Tibial nerve (tissue), 4 donors: ENCODE results near the gene COPE. TPM values are rescaled to one million over a fixed set of nuclear protein-coding genes. Genes with fewer than 3 reads are reported as not detected.

Experiments used
- DNase-seq, 2 donors: peaks; one replicate each; pipeline ENCODE4 v3.0.0-alpha.2; 2019; ENCODE audit warnings: low spot score in 2 of 2
- H3K27ac ChIP-seq, 4 donors: fragments of 200-600 bp; sonication (generic) in 3 of 4; one replicate each; pipeline ENCODE4 v1.5.1; 2017 to 2019; ENCODE audit warnings: mild to moderate bottlenecking in 1 of 4
- H3K27me3 ChIP-seq, 2 donors: fragments of 200-600 bp; sonication (generic) in 1 of 2; one replicate each; pipeline versions ENCODE4 v1.5.1 to v1.6.0; 2017 to 2019
- H3K36me3 ChIP-seq, 3 donors: fragments of 200-600 bp; sonication (generic); one replicate each; pipeline ENCODE4 v1.5.1; 2018 to 2019
- H3K4me1 ChIP-seq, 4 donors: fragments of 200-600 bp; sonication (generic) in 3 of 4; one replicate each; pipeline ENCODE4 v1.5.1; 2017 to 2019
- H3K4me3 ChIP-seq, 4 donors: fragments of 200-600 bp; sonication (generic) in 3 of 4; one replicate each; pipeline ENCODE4 v1.5.1; 2017 to 2019; ENCODE audit warnings: mild to moderate bottlenecking in 1 of 4, moderate library complexity in 1 of 4
- H3K9me3 ChIP-seq, 4 donors: fragments of 200-600 bp; sonication (generic) in 3 of 4; one replicate each; pipeline ENCODE4 v1.5.1; 2017 to 2019
- EP300 ChIP-seq, 2 donors: sonication (generic); formaldehyde crosslinking; IDR thresholded peaks; one replicate each; pipeline ENCODE4 v1.6.1; 2017; ENCODE audit warnings: antibody characterized with exemption in 2 of 2, mild to moderate bottlenecking in 1 of 2
- POLR2A ChIP-seq, 2 donors: fragments of 450-650 bp; IDR thresholded peaks; one replicate each; pipeline ENCODE4 v1.6.1; 2017; ENCODE audit warnings: antibody characterized with exemption in 2 of 2, mild to moderate bottlenecking in 2 of 2, moderate library complexity in 2 of 2
- WGBS, 2 donors: methylation state at CpG; one replicate each; pipeline ENCODE4 v1.1.5; 2018; 5-methylcytosine and 5-hydroxymethylcytosine counted together
- total RNA-seq, 4 donors: library from RNA; depleted of rRNA; stranded (reverse); fragments of >200 nt; gene quantifications; one replicate each; pipeline ENCODE4 v1.1.0, GENCODE V29; 2016
- TF ChIP-seq, protein P1 (sequence below), 5 experiments: fragments of 200-600 bp in 3 of 5; fragments of 450-650 bp in 2 of 5; sonication (generic) in 3 of 5; IDR thresholded peaks; one replicate each; pipeline ENCODE4 v1.5.1; 2016 to 2019; ENCODE audit warnings: antibody characterized with exemption in 5 of 5, mild to moderate bottlenecking in 3 of 5, moderate library complexity in 2 of 5

Gene COPE
- total RNA-seq, 4 donors from 2014 or later: 151 to 266 (median 183) TPM

- H3K27me3 ChIP-seq: no peaks in the 10 kb centered on the region
- H3K36me3 ChIP-seq: peaks cover 0 to 57% (median 38%) of the 10 kb centered on the region in 3 donors
- WGBS, 2 donors: 56 to 60% methylated on average over 16 of the region's 16 CpGs
- TF ChIP-seq POLR2A (IDR thresholded peaks at IDR 0.05) (no peak), EP300 (IDR thresholded peaks at IDR 0.05) (no peak)
- TF ChIP-seq, protein P1, sequence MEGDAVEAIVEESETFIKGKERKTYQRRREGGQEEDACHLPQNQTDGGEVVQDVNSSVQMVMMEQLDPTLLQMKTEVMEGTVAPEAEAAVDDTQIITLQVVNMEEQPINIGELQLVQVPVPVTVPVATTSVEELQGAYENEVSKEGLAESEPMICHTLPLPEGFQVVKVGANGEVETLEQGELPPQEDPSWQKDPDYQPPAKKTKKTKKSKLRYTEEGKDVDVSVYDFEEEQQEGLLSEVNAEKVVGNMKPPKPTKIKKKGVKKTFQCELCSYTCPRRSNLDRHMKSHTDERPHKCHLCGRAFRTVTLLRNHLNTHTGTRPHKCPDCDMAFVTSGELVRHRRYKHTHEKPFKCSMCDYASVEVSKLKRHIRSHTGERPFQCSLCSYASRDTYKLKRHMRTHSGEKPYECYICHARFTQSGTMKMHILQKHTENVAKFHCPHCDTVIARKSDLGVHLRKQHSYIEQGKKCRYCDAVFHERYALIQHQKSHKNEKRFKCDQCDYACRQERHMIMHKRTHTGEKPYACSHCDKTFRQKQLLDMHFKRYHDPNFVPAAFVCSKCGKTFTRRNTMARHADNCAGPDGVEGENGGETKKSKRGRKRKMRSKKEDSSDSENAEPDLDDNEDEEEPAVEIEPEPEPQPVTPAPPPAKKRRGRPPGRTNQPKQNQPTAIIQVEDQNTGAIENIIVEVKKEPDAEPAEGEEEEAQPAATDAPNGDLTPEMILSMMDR (IDR thresholded peaks at IDR 0.05): no peak
- no peaks in the 10 kb centered on the region for H3K9me3 ChIP-seq
- H3K4me1 ChIP-seq: peaks cover 0 to 63% (median 44%) of the 10 kb centered on the region in 4 donors
- H3K27ac ChIP-seq: peak overlapping the region in 3 of 4 donors; percentile 67 to 84 (median 81)
- H3K4me3 ChIP-seq: no peak overlapping the region
- no peak for DNase-seq
Observed at GRCh38 chr19:18849838-18850400, 69.3 kb downstream of the COPE start.

Other genes starting within 250 kb of the COPE start
- 1 to 10 TPM; 4.0 to 7.8 (median 6.7) TPM for gene CRTC1, start 235.7 kb downstream of the COPE start, total RNA-seq
- gene COMP, start 128.1 kb downstream of the COPE start, total RNA-seq: 100 to 1,000 TPM in 1 of 4 donors, 10 to 100 TPM in 3; 14.0 to 117 (median 25.3) TPM
- gene UPF1, start 87.4 kb downstream of the COPE start, total RNA-seq: 100 to 1,000 TPM in 1 of 4 donors, 10 to 100 TPM in 3; 75.6 to 117 (median 87.9) TPM
- 10 to 100 TPM in 3 of 4 donors, 1 to 10 TPM in 1; 7.0 to 14.9 (median 13.4) TPM for gene CERS1, start 23.2 kb downstream of the COPE start, total RNA-seq
- 10 to 100 TPM; 31.8 to 61.2 (median 35.5) TPM for gene DDX49, start 328 bp upstream of the COPE start, total RNA-seq
- 10 to 100 TPM; 38.0 to 90.0 (median 44.6) TPM for gene HOMER3, start 21.8 kb upstream of the COPE start, total RNA-seq
- gene SUGP2, start 114.1 kb upstream of the COPE start, total RNA-seq: 10 to 100 TPM; 50.8 to 95.1 (median 65.1) TPM
- gene ARMC6, start 114.2 kb upstream of the COPE start, total RNA-seq: 10 to 100 TPM; 20.0 to 40.8 (median 24.6) TPM
- 10 to 100 TPM; 13.8 to 25.5 (median 15.5) TPM for gene SLC25A42, start 144.6 kb upstream of the COPE start, total RNA-seq
- 10 to 100 TPM; 24.1 to 32.1 (median 24.8) TPM for gene TMEM161A, start 219.1 kb upstream of the COPE start, total RNA-seq